ENCODE measurements around the gene PHLDB3. TPM values are rescaled to one million over a fixed set of nuclear protein-coding genes. Genes with fewer than 3 reads are reported as not detected.

Gene PHLDB3
- total RNA-seq, 2 donors from 2014 or later, result 16.7 to 25.5 TPM

DNA sequence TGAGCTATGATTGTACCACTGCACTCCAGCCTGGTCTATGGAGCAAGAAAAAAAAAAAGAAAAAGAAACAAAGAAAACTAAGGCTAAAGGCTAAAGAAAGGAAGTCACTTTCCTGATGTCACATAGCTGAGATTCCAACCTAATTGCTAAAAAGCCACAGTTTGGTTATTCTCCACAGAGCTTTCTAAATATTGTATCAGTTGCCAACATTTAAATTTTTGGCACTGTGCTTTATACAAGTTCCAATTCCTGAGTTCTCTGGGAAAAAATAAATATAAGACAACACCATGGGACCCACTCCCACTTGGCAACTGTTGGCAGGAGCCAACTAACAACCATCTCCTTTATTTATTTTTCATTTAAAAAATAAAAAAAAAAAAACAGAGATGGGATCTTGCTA lies 27.9 kb downstream of the PHLDB3 start:
- ATAC-seq (replicated peaks), result no peak
- H3K9me3 Mint-ChIP-seq, result peaks cover 3% of the 10 kb centered on the region
- peaks cover 6% of the 10 kb centered on the region for H3K4me1 Mint-ChIP-seq
- no peak overlapping the region for H3K4me3 Mint-ChIP-seq
- H3K27ac Mint-ChIP-seq, result no peak overlapping the region
- H3K27me3 Mint-ChIP-seq, result no peaks in the 10 kb centered on the region
- peaks cover 18% of the 10 kb centered on the region for H3K36me3 Mint-ChIP-seq (ENCODE audit: low read depth)

DNA sequence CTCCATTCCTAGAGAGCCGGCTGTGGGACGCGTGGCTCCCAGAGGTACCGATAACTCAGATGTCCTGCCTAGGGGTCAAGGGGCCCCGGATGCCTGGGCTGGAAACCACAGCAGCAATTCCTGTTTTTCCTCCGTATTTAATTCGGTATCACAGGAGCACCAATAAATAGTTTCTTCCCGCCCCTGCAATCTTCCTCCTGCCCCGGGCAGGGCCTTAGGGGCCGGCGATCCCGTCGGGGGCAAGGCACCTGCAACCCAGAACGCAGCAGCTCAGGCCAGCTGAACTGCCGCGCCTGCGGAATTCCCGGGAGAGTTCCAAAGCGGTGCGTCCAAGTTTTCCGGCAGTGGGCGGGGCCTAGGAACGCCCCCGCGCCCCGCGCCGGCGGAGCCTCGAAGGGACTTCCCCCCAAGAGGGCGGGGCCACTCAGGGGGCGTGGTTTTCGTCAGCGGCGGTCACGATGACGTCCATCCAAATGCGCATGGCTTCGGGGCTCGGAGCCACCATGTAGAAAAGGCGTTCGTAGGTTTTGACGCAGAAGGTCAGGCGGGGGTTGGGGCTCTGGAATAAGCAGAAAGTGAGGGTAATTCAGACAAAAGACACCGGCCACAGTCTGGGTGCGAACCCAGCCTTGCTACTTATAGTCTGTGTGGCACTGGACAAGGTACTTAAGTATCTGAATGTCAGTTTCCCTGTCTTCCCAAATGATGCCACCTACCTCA lies 29.4 kb downstream of the PHLDB3 start:
- peak overlapping the region; percentile 80 for H3K4me3 Mint-ChIP-seq
- H3K36me3 Mint-ChIP-seq (ENCODE audit: low read depth), result peaks cover 18% of the 10 kb centered on the region
- H3K27me3 Mint-ChIP-seq, result no peaks in the 10 kb centered on the region
- peaks cover 3% of the 10 kb centered on the region for H3K9me3 Mint-ChIP-seq
- peak overlapping the region; percentile 85 for H3K27ac Mint-ChIP-seq
- peaks cover 7% of the 10 kb centered on the region for H3K4me1 Mint-ChIP-seq
- peak; percentile 94 for ATAC-seq (replicated peaks)

DNA sequence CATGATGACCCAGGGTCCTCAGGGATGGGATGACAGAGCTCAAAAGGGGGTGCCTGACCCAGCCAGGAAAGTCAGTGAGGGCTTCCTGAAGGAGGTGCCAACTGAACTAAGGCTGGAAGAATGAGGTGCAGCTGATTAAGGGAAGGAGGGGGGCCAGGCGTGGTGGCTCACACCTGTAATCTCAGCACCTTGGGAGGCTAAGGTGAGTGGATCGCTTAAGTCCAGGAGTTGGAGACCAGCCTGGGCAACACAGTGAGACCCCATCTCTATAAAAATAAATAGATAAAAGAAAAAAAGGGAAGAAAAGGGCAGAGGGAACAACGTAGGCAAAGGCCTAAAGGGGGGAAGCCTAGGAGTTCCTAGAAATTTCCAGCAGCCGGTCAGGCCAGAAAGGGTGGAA lies 30.1 kb downstream of the PHLDB3 start:
- Mint-ChIP-seq H3K36me3 (ENCODE audit: low read depth) (peaks cover 18% of the 10 kb centered on the region), H3K4me1 (peaks cover 10% of the 10 kb centered on the region), H3K9me3 (peaks cover 3% of the 10 kb centered on the region), H3K27me3 (no peaks in the 10 kb centered on the region), H3K27ac (peak overlapping the region; percentile 62), H3K4me3 (peak overlapping the region; percentile 80)
- ATAC-seq (replicated peaks), result no peak

DNA sequence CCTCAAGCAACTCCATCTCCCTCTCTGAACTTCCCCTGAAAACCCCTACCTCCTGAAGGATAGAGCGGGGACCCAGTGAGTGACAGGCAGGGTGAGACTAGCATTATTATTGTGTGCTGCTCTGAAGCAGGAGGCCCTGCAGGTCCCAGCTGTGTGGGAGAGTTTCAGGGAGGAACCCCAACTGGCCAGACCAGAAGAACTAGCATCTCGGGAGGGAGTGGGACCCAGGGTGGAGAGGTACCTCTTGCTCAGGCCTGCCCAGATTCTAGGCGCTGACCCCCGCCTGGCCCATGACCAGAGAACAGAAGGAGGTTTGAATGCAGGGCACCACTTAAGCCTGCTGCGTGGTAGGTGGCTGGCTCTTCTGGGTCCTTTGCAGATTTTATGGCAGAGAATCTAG lies 33.5 kb downstream of the PHLDB3 start:
- Mint-ChIP-seq H3K4me1 (peaks cover 31% of the 10 kb centered on the region), H3K27me3 (no peaks in the 10 kb centered on the region), H3K9me3 (peaks cover 3% of the 10 kb centered on the region), H3K27ac (no peak overlapping the region), H3K4me3 (no peak overlapping the region), H3K36me3 (ENCODE audit: low read depth) (peaks cover 7% of the 10 kb centered on the region)
- ATAC-seq (replicated peaks), result no peak

DNA sequence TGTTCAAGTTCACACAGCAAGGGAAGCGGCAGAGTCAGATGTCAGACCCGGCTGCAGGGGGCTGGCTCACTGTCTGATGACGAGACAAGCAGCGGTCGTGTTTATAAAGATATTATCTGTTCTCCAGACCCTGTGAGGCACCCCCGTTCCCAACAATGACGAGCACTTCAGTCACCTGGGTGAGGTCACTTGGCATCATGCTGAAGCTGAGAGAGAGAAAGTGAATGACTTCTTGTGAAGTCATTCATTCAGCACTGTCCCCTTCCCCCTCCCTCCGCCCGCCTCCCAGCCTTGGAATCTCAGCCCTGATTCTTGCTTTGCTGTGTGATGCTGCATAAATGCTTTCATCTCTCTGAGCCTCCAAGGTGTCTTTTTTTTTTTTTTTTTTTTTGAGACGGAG lies 34.3 kb downstream of the PHLDB3 start:
- Mint-ChIP-seq H3K27ac (no peak overlapping the region), H3K9me3 (no peaks in the 10 kb centered on the region), H3K4me3 (no peak overlapping the region), H3K4me1 (peaks cover 27% of the 10 kb centered on the region), H3K36me3 (ENCODE audit: low read depth) (peaks cover 3% of the 10 kb centered on the region), H3K27me3 (no peaks in the 10 kb centered on the region)
- peak; percentile 40 for ATAC-seq (replicated peaks)

DNA sequence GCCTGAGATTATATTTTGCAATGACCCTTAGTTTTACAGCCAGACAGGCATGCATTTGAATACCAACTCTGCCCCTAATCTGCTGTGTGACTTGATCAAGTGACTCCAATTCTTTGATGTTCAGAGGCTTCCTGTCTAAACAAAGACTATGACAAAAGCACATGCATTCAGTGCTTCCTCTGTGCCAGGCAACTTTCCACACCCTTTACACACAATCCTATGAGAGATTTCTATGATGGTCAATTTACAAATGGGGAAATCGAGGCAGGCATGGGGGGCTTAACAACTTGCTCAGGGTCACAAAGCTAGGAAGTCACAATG lies 35.4 kb downstream of the PHLDB3 start:
- no peaks in the 10 kb centered on the region for H3K9me3 Mint-ChIP-seq

DNA sequence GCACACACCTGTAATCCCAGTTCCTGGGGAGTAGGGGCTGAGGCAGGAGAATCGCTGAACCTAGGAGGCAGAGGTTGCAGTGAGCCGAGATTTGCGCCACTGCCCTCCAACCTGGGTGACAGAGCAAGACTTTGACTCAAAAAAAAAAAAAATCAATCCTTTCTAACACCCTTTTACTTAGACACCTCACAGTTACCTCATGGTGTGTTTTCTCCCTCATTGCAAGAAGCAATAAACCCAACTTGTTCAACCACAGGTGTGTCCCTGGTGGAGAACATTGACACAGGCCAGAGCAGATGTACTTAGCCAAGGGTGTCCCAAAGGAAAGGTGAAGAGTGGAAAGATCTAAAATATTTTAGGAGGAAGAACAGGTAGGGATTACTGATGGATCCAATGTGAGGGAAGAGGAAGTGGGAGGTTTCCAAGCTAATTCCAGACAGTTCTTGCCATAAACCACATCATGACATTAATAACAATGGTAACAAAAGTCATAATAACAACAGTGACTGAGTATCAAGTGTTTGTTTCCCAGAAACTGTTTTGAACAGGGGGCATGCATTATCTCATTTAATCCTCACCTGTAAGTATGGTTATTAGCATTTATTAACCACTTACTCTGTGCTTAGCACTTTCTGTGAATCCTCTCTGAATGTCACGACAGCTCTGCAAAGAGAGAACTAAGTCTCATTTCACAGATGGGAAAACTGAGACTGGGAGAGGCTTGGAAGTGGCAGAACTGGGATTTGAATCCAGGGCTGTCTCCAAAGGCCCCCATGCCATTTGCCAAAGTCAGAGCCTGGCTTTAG lies 36.0 kb downstream of the PHLDB3 start:
- Mint-ChIP-seq H3K36me3 (ENCODE audit: low read depth) (no peaks in the 10 kb centered on the region), H3K27me3 (no peaks in the 10 kb centered on the region), H3K9me3 (no peaks in the 10 kb centered on the region), H3K4me1 (peaks cover 26% of the 10 kb centered on the region), H3K4me3 (peak overlapping the region; percentile 11), H3K27ac (peak overlapping the region; percentile 66)
- no peak for ATAC-seq (replicated peaks)

More for the DNA sequence above, 35.4 kb downstream of the PHLDB3 start:
- H3K36me3 Mint-ChIP-seq (ENCODE audit: low read depth), result no peaks in the 10 kb centered on the region
- H3K4me1 Mint-ChIP-seq, result peaks cover 26% of the 10 kb centered on the region
- peak overlapping the region; percentile 55 for H3K27ac Mint-ChIP-seq
- no peak for ATAC-seq (replicated peaks)
- H3K27me3 Mint-ChIP-seq, result no peaks in the 10 kb centered on the region
- H3K4me3 Mint-ChIP-seq, result no peak overlapping the region

DNA sequence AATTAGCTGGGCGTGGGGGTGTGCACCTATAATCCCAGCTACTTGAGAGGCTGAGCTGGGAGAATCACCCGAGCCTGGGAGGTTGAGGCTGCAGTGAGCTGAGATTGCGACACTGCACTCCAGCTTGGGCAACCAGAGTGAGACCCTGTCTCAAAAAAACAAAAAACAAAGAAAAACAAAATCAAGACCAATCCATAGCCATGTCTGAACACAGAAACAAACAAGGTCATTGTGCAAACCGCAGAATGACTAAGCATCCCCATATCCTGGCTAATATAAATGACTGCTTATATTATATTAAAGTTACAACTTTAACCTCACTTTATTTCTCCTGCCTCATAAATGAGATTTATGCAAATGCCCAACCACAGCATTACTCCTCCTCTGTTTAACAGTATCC lies 36.8 kb downstream of the PHLDB3 start:
- Mint-ChIP-seq H3K4me3 (peak overlapping the region; percentile 11), H3K27me3 (no peaks in the 10 kb centered on the region), H3K36me3 (ENCODE audit: low read depth) (no peaks in the 10 kb centered on the region), H3K9me3 (no peaks in the 10 kb centered on the region), H3K27ac (peak overlapping the region; percentile 66), H3K4me1 (peaks cover 26% of the 10 kb centered on the region)
- no peak for ATAC-seq (replicated peaks)

DNA sequence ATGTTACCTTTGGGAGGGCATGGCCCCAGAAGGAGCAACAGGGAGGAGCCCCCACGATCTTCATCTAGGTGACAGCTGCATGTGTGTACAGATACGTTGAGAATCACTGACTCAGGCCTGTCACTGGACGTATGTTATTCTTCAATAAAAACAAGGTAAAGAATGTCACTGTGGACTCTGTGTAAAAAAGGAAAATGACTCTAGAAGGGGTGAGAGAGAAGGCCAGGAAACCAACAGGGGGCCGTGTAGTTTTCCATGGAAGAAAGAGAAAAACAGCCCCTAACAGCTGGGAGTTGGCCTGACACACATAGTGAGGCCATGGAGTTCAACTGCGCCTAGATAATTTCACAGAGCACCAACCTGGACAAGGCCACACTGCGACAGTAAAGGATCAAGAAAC lies 37.3 kb downstream of the PHLDB3 start:
- no peak for ATAC-seq (replicated peaks)
- Mint-ChIP-seq H3K4me1 (peaks cover 27% of the 10 kb centered on the region), H3K9me3 (no peaks in the 10 kb centered on the region), H3K36me3 (ENCODE audit: low read depth) (no peaks in the 10 kb centered on the region), H3K27me3 (no peaks in the 10 kb centered on the region), H3K27ac (peak overlapping the region; percentile 66), H3K4me3 (no peak overlapping the region)

DNA sequence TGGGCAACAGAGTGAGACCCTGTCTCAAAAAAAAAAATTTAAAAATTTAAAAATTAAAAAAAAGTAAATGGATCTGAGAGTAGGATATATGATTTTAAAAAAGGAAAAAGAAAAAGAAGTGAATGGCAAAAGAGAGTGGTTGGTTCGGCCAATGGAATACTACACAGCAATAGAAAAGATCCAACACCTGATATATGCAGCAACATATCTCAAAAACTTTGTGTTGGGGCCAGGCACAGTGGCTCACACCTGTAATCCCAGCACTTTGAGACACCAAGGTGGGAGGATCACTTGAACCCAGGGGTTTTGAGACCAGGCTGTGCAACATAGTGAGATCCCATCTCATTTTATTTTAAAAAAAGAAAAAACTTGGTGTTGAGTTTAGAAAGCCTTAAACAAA lies 37.8 kb downstream of the PHLDB3 start:
- H3K4me1 Mint-ChIP-seq, result peaks cover 32% of the 10 kb centered on the region
- no peak for ATAC-seq (replicated peaks)
- no peak overlapping the region for H3K4me3 Mint-ChIP-seq
- peak overlapping the region; percentile 66 for H3K27ac Mint-ChIP-seq
- H3K27me3 Mint-ChIP-seq, result no peaks in the 10 kb centered on the region
- H3K36me3 Mint-ChIP-seq (ENCODE audit: low read depth), result no peaks in the 10 kb centered on the region
- H3K9me3 Mint-ChIP-seq, result no peaks in the 10 kb centered on the region

DNA sequence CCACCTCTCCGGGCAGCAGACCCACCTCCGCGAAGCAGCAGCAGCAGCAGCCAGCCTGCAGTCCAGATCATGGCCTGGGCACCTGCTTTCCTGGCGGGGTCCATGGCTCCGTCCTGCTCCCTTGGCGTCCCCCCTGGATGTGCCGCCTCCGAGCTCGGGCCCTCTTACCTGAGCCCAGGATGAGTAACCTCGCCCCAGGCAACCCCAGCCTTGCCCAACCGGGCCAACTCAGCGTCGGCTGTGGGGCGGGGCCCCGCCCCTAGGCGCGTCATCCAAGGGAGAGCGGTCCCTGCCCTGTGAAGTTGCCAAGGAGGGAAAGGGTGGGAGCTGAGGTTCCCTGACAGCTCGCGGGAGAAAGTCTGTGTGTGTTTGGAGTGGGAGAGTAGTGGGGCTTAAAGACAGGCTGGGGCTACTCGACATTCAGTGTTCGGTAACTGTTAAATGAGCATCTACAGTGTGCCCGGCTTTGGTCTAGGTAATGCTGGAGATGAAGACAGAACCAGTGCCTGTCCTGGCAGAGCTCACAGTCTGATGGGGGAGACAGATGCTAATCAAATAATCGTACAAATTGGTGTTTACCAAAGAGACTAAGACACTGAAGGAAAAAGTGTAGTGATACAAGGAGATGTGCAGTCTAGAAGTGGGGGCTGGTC lies 39.0 kb downstream of the PHLDB3 start, which contains the start of gene LYPD3:
Gene LYPD3 (minus strand): TSS at position 141 of the 653 bp plus-strand sequence. CDS start 37 bp downstream, at position 104.
- peak within 1 kb of the TSS; percentile 64 for H3K27ac Mint-ChIP-seq
- ATAC-seq (replicated peaks), result no peak
- H3K4me1 Mint-ChIP-seq, result peaks cover 38% of the 10 kb centered on the region
- no peaks in the 10 kb centered on the region for H3K9me3 Mint-ChIP-seq
- H3K27me3 Mint-ChIP-seq, result no peaks in the 10 kb centered on the region
- no peaks in the 10 kb centered on the region for H3K36me3 Mint-ChIP-seq (ENCODE audit: low read depth)
- peak within 1 kb of the TSS; percentile 82 for H3K4me3 Mint-ChIP-seq

DNA sequence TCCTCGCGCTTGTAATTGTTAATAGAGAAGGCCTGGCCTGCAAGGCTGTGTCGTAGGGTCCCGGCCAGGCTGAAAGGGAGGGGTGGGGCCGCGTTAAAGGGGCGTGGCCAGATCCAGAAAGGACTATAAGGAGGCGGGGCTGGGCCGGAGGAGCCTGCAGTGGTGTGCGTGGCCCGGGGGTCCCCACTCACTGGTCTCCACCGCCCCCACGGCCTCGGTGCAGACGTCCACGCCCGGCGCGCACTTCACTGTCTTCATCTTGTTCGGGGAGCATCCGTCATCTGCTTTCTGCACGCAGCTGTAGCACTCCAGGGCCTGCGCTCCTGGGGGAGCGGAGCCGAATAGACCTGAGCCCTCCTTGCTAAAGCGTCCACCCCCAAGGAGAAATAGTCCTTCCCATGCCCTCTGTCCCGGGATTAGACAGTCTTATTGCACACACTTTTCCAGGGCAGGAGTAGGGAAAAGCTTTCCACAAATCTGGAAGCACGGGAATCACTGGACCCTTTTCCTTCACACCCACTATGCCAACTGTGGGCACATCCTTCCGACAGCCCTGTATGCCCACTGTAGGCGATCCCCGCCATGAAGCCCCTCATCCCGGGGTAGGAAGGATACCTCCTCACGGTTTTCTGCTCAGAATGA lies 40.3 kb downstream of the PHLDB3 start:
- ATAC-seq (replicated peaks), result peak; percentile 52
- Mint-ChIP-seq H3K36me3 (ENCODE audit: low read depth) (no peaks in the 10 kb centered on the region), H3K4me1 (peaks cover 32% of the 10 kb centered on the region), H3K9me3 (no peaks in the 10 kb centered on the region), H3K4me3 (peak overlapping the region; percentile 82), H3K27me3 (no peaks in the 10 kb centered on the region), H3K27ac (peak overlapping the region; percentile 64)

DNA sequence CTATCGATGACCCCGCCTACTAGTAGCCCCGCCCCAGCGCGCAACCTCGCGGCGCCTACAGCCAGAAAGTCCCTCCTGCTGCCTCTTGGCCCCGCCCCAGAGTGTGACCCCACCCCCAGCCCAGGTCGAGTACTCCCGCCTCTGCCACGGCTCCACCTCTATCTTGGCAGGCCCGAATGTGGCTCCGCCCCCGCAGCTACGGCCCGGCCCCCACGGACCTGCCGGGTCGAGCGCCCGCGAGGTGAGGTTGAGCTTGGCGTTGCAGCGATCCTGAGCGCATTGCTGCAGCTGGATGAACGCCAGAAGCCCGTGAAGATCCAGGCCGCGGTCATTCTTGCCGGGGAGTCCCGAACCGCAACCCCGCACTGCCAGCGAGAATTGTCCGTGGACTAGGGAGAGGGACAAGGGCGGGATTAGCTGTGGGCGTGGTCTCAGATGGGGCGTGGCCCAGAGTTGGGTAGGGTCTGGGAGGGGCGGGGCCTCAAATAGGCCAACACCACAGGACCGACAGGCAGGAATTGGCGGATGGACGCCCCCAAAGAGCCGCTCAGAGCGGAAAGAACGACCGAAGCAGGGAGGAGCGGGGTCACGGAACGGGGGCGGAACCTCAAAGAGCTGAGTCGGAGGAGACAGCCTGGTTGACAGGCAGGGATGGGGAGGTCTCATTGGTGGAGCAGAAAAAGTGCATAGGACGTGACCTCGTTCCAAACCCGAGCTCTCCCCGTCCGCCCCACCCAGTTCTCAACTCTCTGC lies 41.0 kb downstream of the PHLDB3 start:
- no peaks in the 10 kb centered on the region for H3K36me3 Mint-ChIP-seq (ENCODE audit: low read depth)
- no peaks in the 10 kb centered on the region for H3K27me3 Mint-ChIP-seq
- H3K9me3 Mint-ChIP-seq, result no peaks in the 10 kb centered on the region
- H3K4me3 Mint-ChIP-seq, result peak overlapping the region; percentile 82
- ATAC-seq (replicated peaks), result peak; percentile 88
- peaks cover 26% of the 10 kb centered on the region for H3K4me1 Mint-ChIP-seq
- peak overlapping the region; percentile 64 for H3K27ac Mint-ChIP-seq
